HepG2 (cell line): ENCODE measurements around the gene PTPN12. TPM values are rescaled to one million over a fixed set of nuclear protein-coding genes. Genes with fewer than 3 reads are reported as not detected.

Experiments used
- KDM5B ChIP-seq: sonication (generic); formaldehyde crosslinking; IDR thresholded peaks from 2 replicates; pipeline ENCODE4 v1.4.0; 2020; ENCODE audit warnings: missing genetic modification reagents, mild to moderate bottlenecking, borderline replicate concordance
- MBNL3 ChIP-seq: fragments of 250-450 bp; sonication (Bioruptor Pico); conservative IDR thresholded peaks from 2 replicates; pipeline ENCODE4 v1.8.0; 2022; ENCODE audit warnings: mild to moderate bottlenecking, inconsistent platforms
- MED1 ChIP-seq: sonication (generic); formaldehyde crosslinking; IDR thresholded peaks from 2 replicates; pipeline ENCODE4 v1.4.0; 2020; ENCODE audit warnings: missing genetic modification reagents
- NKX3-1 ChIP-seq: sonication (generic); formaldehyde crosslinking; IDR thresholded peaks from 2 replicates; pipeline ENCODE4 v1.5.0; 2020; ENCODE audit warnings: missing genetic modification reagents
- RFX1 ChIP-seq: fragments of 450-650 bp; IDR thresholded peaks from 2 replicates; pipeline ENCODE4 v1.6.1; 2017
- ZNF251 ChIP-seq: sonication (generic); formaldehyde crosslinking; IDR thresholded peaks from 2 replicates; pipeline ENCODE4 v1.9.0; 2021; ENCODE audit warnings: mild to moderate bottlenecking, missing genetic modification reagents
- ZNF605 ChIP-seq: sonication (generic); formaldehyde crosslinking; IDR thresholded peaks from 2 replicates; pipeline ENCODE4 v1.8.0; 2022; ENCODE audit warnings: mild to moderate bottlenecking, missing genetic modification reagents
- ZNF619 ChIP-seq: sonication (generic); formaldehyde crosslinking; IDR thresholded peaks from 2 replicates; pipeline ENCODE4 v1.4.0; 2020; ENCODE audit warnings: mild to moderate bottlenecking, missing genetic modification reagents
- ZNF790 ChIP-seq: sonication (generic); formaldehyde crosslinking; IDR thresholded peaks from 2 replicates; pipeline ENCODE4 v1.8.0; 2022; ENCODE audit warnings: missing genetic modification reagents, mild to moderate bottlenecking, borderline replicate concordance
- polyA plus RNA-seq, 8 experiments: library from polyadenylated mRNA; depleted of rRNA in 3 of 8; stranded (reverse) in 7 of 8; unstranded in 1 of 8; fragments of >200 nt; fragmentation: Illumina TruSeq in 4 of 8; extraction: Trizol in 4 of 8; gene quantifications; 2 replicates each; pipeline versions ENCODE4 v1.2.1 to v1.2.3, GENCODE V29; 2011 to 2016; ENCODE audit warnings: low read depth in 4 of 8, missing spikeins in 1 of 8, mixed read lengths in 1 of 8; ENCODE audit not compliant: insufficient read depth in 1 of 8
- total RNA-seq, 5 experiments: library from RNA; depleted of rRNA; stranded (reverse); fragments of >200 nt; fragmentation: Illumina TruSeq; extraction: Trizol; gene quantifications; 2 replicates each; pipeline ENCODE4 v1.2.3, GENCODE V29; 2016; ENCODE audit warnings: low read depth in 1 of 5
- TF ChIP-seq, protein P1 (sequence below): sonication (generic); formaldehyde crosslinking; IDR thresholded peaks from 2 replicates; pipeline ENCODE4 v1.8.0; 2022; ENCODE audit warnings: missing genetic modification reagents, mild to moderate bottlenecking, borderline replicate concordance
- TF ChIP-seq, protein P2 (sequence below): sonication (generic); formaldehyde crosslinking; IDR thresholded peaks from 2 replicates; pipeline ENCODE4 v1.5.0; 2020; ENCODE audit warnings: missing genetic modification reagents, mild to moderate bottlenecking, borderline replicate concordance
- TF ChIP-seq, protein P3 (sequence below), 2 experiments: fragments of 450-650 bp in 1 of 2; sonication (generic) in 1 of 2; formaldehyde crosslinking in 1 of 2; IDR thresholded peaks; 2 replicates each; pipeline versions ENCODE4 v1.6.1 to v1.8.0; 2016 to 2022; ENCODE audit warnings: antibody characterized with exemption in 1 of 2, mild to moderate bottlenecking in 1 of 2, missing genetic modification reagents in 1 of 2
- TF ChIP-seq, protein P4 (sequence below): sonication (generic); formaldehyde crosslinking; IDR thresholded peaks from 2 replicates; pipeline ENCODE4 v1.4.0; 2020; ENCODE audit warnings: missing genetic modification reagents

The PTPN12 gene
- total and polyA plus RNA-seq, 2 of the 13 experiments (the other 11 are each of a cell fraction or from before 2014, with no cell fraction given): 22.9 to 56.8 TPM

DNA sequence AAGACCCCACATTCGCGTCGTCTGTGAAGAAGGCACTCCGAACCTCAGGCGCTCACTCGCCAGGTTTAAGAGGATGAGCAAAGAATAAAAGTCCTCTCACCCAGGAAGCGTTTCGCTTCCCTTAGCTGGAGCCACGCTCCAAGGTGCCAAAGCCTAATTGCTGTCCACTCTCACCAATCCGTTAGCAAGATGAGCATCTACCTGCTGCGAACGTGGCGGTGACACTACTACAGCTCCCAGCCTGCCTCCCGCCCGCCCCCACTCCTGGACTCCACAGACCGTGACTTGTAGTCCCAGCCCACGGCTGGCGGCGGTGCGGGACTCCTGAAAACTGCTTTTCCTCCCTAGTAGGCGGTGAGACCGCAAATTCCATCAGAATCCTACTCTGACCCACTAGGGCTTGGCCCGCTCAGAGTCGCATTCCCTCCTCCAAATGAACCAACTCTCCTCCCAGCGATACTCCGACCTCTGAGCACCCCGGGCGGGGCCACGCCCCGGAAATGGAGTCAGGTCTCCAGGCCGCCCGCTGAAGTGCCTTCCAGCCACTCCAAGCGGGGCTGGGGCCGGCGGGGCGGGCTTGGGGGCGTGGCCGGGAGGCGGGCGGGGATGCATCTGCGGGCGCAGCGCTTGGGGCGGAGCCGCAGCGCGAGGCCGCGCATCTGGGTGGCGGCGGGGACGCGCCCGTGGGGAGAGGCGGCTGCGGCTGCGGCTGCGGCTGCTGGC is 521 bp upstream of the PTPN12 start (continued):
- TF ChIP-seq, protein P1, sequence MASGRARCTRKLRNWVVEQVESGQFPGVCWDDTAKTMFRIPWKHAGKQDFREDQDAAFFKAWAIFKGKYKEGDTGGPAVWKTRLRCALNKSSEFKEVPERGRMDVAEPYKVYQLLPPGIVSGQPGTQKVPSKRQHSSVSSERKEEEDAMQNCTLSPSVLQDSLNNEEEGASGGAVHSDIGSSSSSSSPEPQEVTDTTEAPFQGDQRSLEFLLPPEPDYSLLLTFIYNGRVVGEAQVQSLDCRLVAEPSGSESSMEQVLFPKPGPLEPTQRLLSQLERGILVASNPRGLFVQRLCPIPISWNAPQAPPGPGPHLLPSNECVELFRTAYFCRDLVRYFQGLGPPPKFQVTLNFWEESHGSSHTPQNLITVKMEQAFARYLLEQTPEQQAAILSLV: peak; percentile 73; the same call in 1 of the 2 replicates
- TF ChIP-seq MED1 (CRISPR knock-in tag) (peak; percentile 56; the same call in 1 of the 2 replicates), ZNF619 (CRISPR knock-in tag) (0 out of 2 replicates have a peak, but pooled peaks have one; percentile 79), MBNL3 (CRISPR knock-in tag) (no peak), ZNF790 (CRISPR knock-in tag) (no peak; the same call in 1 of the 2 replicates), ZNF251 (CRISPR knock-in tag) (no peak), RFX1 (no peak), NKX3-1 (no peak), ZNF605 (CRISPR knock-in tag) (no peak), KDM5B (CRISPR knock-in tag) (peak; percentile 78; the same call in 1 of the 2 replicates)
- TF ChIP-seq, protein P2, sequence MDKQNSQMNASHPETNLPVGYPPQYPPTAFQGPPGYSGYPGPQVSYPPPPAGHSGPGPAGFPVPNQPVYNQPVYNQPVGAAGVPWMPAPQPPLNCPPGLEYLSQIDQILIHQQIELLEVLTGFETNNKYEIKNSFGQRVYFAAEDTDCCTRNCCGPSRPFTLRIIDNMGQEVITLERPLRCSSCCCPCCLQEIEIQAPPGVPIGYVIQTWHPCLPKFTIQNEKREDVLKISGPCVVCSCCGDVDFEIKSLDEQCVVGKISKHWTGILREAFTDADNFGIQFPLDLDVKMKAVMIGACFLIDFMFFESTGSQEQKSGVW (CRISPR knock-in tag): no peak
- TF ChIP-seq, protein P3, sequence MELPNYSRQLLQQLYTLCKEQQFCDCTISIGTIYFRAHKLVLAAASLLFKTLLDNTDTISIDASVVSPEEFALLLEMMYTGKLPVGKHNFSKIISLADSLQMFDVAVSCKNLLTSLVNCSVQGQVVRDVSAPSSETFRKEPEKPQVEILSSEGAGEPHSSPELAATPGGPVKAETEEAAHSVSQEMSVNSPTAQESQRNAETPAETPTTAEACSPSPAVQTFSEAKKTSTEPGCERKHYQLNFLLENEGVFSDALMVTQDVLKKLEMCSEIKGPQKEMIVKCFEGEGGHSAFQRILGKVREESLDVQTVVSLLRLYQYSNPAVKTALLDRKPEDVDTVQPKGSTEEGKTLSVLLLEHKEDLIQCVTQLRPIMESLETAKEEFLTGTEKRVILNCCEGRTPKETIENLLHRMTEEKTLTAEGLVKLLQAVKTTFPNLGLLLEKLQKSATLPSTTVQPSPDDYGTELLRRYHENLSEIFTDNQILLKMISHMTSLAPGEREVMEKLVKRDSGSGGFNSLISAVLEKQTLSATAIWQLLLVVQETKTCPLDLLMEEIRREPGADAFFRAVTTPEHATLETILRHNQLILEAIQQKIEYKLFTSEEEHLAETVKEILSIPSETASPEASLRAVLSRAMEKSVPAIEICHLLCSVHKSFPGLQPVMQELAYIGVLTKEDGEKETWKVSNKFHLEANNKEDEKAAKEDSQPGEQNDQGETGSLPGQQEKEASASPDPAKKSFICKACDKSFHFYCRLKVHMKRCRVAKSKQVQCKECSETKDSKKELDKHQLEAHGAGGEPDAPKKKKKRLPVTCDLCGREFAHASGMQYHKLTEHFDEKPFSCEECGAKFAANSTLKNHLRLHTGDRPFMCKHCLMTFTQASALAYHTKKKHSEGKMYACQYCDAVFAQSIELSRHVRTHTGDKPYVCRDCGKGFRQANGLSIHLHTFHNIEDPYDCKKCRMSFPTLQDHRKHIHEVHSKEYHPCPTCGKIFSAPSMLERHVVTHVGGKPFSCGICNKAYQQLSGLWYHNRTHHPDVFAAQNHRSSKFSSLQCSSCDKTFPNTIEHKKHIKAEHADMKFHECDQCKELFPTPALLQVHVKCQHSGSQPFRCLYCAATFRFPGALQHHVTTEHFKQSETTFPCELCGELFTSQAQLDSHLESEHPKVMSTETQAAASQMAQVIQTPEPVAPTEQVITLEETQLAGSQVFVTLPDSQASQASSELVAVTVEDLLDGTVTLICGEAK (IDR thresholded peaks at IDR 0.05): no peak
- TF ChIP-seq, protein P3 (CRISPR knock-in tag; IDR thresholded peaks at IDR 0.05): peak; percentile 70; the same call in 1 of the 2 replicates
- TF ChIP-seq, protein P4, sequence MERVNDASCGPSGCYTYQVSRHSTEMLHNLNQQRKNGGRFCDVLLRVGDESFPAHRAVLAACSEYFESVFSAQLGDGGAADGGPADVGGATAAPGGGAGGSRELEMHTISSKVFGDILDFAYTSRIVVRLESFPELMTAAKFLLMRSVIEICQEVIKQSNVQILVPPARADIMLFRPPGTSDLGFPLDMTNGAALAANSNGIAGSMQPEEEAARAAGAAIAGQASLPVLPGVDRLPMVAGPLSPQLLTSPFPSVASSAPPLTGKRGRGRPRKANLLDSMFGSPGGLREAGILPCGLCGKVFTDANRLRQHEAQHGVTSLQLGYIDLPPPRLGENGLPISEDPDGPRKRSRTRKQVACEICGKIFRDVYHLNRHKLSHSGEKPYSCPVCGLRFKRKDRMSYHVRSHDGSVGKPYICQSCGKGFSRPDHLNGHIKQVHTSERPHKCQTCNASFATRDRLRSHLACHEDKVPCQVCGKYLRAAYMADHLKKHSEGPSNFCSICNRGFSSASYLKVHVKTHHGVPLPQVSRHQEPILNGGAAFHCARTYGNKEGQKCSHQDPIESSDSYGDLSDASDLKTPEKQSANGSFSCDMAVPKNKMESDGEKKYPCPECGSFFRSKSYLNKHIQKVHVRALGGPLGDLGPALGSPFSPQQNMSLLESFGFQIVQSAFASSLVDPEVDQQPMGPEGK: no peak
